NCI-H510A treated with DMSO at 0.1 percent for 48 hours (cell line): ENCODE data around the gene NCBP2L.

ENCODE experiments used
- DNase-seq: peaks from one replicate; lab custom pipeline; 2025; lab: John Stamatoyannopoulos, UW

Gene NCBP2L

DNA sequence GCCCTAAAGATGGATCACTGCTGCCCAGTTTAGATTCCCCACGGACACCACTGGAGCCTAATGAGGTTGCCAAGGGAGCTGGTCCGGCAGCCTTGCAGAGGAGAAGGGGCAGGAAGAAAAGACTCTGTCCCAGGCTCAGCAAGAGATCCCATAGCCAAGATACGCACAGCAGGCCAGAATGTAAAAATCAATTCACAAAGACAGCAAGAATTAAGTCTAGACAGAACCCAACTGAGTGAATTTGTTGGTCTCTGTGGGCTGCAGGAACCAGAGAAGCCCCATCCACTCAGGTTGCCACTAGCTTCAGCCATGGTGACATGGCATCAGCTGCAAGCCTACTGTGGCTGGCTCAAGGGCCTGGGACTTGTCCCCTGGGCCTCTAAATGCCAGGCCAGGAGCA is 24.8 kb upstream of the NCBP2L start:
- no peak for DNase-seq

DNA sequence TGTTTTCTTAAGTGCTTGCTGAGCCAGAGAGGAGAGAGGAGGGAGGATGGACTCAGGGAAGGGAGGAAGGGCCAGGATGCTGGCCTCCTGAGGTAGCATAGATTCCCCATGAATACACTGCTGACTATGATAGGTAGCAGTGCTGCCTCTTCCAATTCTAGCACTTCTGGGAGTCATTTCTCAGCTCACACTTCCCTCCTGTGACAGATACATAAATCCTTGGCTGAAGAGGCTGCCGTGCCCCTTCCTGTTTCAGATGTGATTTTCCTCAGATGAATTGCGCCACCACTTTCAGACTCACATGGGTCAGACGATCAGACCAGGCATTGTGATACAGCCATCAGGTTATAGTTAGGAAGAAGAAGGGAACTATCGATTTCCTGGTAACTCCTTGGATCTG is 24.3 kb upstream of the NCBP2L start:
- peak; percentile 32 for DNase-seq

DNA sequence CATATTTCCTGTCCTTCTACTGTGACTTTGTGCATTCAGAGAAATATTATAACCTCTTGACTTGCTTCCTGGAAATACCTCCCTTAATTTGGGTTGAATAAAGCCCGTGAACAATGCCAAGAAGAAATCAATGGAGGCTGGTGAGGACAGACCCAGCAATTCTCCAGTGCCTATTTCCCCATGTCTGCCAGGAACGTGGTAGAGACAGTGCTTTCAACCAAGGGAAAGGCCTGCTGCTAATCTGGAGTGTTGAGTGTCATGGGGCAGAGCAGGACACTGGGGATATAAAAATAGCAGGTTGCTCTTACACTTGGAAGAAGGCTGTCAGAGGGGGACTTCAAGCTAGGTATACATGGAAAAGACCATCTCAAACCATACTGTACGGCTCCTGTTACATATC is 21.8 kb upstream of the NCBP2L start:
- DNase-seq = no peak

DNA sequence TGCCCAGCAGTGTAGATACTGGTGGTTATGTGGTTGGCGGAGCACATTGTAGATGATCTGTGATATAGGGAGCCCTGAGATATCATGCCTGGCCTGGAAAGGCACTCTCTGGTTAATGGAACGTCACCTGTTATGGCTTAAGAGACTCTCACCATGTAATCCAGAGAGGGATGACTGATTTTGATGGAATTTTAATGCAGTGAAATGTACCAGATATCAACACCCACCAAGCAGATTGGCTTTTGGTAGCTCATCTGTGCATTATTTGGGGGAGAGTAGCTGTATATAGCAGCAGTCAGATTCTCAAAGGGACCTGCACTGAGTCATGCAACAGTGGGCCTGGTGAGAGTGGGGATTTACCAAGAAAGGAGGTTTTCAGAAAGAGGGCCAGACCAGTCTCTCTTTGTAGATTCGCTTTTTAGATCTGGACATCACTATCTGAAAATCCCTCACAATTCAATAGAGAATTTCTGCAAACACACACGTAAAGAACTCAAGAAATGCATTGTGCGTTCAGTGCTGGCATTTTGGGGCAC is 19.2 kb upstream of the NCBP2L start:
- DNase-seq = no peak

DNA sequence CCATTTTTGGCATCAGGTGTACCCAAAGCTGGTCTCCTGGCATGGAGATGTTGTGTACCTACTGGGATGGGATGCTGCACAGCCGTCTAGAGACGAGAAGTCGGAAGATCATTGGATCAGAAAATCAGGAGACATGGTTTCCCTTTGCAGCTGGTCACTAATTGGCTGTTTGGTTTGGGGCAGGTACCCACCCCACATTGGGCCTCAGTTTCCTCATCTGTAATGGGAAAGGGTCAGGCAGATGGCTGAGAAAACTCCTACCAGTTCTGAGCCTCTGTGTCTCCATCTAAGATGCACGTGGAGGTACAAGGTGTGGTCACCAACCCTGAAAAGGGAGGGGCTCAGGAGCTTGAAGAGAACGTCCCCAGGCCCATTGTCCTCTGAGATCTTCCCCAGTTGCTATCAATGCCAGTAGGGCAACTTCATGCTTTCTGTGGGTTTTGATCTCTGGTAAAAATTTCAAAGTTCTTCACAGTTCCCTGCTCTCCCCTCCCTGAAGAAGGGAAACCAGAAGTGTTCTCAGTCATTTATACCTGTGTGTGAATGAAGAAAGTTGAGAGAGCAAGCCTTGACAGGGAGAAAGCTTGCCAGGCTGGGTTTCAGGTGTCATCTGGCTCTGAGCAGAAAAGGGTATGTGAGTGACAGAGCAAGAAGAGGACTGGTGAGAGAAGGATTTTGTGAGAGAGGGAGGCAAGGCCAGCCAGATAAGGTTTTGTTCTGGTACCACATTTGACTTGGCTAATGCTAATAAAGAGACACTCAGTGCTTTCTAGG is 17.0 kb upstream of the NCBP2L start:
- no peak for DNase-seq

DNA sequence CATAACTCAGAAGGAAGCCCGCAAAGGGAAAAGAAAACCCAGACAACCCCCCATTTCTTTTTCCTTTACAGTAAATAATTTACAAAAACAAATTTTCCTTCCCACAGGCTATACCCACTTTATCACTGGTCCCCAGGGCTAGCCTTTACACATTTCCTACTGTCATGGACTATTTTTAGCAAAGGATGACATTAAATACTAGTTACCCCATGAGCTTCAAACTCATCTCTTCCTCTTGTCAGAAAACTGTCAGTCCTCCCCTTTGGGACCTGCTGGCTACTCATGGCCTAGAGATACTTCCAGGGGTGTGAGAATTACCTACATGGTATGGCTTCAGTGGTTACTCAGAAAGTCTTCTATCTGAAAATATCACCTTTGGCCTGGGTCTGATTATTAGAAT is 13.9 kb upstream of the NCBP2L start:
- DNase-seq = no peak

DNA sequence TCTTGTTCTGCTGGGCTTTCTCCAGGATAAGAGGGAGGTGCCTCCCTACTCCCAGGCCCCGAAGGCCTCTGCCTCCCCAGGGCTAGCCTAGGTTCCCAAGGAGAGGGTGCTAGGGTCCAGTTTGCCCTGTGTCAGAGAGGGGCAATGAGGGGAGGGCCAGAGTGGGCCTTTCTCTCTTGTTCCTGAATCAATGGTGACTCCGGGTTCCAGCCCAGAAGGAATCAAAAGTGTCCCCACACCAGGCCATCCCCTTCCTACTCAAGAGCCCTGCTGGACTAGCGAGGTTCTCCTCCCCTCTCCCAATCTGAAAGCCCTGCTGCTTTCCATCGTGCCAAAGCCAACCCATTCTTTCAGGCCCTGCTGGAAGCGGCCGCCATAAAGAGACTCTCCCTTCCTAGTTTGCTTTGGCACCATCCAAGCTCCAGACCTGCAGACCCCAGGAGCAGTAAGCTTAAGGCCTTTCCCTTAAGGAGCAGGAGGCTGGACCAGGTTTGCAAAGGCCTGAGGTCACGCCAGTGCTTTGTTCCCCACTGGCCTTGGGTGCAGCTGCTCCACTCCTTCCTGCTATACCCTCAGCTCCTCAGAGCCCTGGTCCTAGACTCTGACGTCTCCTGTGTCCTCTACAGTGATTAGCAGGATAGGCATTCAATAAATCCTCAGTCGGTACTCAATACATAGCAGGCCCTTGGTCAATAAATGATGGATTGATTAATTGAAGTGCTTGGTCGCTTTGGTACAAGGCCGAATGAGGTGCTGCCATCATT is 12.5 kb upstream of the NCBP2L start:
- DNase-seq = no peak

DNA sequence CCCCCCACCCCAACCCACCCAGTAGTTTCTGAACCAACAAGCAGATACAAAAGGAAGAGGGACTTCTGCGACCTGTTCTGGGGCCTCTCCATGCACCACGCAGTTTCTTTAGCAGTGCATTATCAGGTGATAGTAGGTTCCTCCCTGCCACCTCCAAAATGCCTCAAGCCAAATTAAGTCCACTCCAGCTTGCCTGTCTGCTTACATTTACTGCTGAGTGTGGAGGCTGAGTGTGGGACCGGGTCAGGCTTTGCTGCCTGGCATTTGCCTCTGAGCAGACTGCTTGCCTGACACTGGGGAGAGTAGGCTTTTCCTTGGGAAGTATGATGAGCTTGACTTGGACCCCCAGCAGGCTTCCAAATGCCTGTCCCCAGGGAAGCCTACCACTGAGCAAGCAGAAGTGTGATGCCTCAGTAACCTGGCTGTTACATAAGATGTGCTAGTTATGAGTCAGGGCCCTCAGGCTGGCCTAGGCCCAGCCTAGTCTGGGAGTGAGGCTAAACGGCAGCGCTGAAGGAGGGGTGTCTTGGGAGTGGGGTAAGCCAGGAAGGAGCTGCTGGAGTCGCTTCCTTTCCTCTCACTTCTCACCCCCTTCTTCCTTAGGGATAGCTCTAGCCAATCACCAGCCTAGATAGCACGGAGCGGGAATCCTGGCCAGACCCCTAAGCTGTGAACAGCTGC is 10.9 kb upstream of the NCBP2L start:
- no peak for DNase-seq

DNA sequence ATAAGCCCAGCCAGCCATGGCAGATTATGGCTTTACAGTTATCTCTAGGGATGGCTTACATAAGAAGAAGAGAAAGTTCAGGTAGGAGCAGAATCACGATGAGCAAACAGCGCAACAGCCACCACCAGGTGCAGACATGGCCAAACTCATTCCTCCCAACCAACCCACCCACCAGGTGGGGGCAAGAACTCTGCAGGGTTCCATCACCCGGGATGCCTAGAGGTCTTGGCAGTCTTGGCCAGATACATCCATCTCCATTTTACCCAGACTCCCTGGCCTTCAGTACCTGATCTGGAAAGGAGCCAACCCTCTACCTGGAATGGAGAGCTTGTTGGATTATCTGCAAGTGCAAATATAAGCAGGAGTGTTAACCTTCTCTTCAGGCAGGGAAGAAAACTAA is 9.5 kb upstream of the NCBP2L start:
- no peak for DNase-seq

DNA sequence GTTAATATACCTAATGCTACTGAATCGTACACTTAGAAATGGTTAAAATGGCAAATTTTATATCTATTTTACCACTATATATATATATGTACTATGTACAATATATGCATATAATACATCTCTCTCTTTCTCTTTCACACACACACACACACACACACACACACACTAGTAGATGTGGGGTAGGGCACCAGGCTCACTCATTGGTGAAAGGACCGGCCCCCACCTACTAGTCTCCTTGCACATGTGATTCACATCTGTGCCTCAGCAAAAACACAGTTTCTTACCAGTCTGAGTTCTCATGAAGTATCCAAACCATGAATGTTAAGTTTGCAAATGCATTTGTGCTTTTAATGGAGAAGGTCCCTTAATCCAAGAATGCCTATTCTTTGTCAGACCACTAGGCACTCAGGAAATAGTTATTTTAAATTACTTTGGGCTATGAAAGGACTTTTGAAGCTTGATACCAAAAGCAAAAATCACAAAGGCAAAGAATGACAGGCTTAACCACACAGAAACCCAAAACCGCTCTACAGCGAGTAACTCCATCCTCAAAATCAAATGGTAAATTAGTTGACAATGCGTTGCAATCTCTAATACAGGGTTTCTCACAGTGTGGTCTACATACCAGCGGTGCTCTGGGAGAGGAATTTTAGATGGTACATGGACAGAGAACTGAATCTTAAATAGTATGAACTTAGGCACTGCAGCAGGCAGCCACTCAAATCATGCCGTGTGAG is 7.8 kb upstream of the NCBP2L start:
- DNase-seq = no peak

DNA sequence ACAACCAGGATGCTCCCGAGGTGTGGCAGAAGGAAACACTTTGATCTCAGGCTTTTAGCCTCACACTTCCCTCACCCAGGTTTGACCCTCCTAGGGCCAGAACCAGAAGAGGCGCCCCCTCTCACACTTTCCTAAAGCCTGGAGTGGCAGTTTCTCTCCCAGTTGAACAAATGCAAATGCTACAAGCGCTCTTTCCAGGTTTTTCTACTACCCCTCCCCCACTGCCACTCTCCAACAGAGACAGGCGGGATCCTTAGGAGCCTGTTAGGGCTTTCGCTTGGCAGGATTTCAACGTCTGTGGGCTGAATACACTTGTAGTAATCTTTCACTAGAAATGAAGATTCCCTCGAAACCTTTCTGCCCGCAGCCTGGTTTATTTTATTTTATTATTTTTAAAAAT is 4.3 kb upstream of the NCBP2L start:
- no peak for DNase-seq

DNA sequence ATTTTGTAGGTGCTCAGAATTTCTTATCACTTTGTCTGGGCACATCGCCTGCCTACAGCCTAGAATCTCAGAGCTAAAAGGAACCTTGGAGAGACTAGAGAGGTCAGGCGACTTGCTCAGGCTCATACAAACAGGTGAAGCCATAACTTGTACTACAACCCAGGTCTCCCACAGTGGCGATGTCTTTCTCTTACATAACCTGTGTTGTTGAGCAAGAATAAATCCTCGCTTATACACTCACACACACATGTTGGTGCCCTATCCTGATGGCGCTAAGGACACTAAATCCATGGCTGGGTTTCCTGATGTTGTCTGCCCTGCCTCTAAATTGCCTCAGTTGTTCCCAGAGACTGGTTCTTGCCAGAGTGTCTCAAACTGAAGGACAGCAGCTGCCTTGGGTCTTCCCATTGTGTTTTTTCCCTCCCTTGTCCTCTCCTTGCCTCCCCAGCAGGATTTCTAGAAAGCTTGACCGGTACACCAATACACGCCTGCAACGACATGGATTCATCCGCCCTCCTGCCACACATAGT is 3.6 kb upstream of the NCBP2L start:
- no peak for DNase-seq

DNA sequence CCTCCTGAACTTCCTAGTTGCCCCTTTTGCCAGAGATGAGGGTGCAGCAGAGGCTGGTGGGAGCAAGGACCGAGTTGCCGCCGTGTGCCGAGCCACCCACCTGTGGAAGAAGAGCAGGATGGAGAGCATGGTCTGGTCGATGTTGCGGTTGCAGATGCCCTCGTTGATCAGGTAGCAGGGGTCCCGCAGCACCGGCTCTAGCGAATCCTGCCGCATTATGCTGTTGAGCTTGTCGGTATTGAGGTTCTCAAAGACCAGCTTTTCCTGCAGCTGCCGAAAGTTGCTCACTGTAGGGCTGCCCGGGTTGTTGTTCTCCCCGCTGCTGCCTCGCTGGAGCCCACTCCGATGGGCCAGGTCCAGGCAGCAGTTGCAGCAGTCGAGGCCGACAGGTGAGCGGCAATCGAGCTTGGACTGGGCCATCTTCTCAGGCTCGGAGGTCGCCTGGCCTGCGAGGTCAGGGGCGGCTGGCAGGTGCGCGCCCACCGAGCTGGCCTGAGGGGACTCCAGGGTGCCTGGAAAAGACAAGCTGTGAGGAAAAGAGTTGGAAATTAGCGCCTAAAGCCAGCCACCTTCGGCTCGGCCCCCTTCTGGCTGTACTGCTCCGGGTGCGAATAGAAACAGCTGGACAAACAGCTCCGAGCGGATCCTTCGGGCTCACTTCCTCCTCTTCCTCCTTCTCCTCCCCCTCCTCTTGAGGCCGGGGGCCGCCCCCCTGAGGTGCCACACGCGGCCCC is 2.4 kb upstream of the NCBP2L start:
- DNase-seq = no peak

DNA sequence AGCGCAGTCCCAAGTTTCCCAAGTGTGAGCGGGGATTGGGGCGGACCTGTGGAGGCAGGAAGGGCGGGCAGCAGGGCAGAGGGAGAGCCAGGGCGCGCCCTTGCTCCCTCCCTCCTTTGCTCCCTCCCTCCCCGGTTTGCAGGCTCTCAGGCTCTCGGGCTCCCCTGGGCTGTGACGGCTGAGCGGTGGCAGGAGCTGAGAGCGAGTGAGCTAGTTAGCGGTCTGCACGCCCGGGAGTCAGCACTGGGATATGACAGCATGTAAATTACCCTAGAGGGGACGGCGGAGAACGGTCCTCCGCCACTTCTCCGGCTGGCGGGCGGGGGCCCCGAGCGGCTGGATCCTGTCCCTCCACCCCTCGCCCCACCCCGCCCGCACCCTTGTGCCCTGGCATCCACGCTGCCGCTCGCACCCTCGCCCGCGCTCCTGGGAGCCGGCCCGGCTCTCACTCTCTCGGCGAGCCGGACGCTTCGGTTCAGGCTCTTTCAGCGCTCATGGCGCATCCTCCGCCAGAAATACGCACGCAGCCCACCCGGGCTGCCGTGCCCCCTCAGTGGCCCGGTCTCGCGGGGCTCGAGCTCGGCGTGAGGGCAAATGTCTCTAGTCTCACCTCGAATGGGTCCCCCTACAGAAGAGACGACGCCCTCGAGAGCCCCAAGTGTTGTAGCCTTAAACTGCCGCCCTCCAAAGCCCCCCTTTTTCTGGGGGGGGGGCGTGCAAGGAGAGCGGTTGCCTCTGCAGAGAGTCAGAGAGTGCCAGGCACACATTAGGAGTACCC is 1.6 kb upstream of the NCBP2L start, which contains the start of gene TSC22D3:
TSC22D3 (minus strand) TSS at position 54 of the 778 bp plus-strand sequence. CDS start 368 bp downstream, outside the sequence.
- DNase-seq = peak; percentile 66

DNA sequence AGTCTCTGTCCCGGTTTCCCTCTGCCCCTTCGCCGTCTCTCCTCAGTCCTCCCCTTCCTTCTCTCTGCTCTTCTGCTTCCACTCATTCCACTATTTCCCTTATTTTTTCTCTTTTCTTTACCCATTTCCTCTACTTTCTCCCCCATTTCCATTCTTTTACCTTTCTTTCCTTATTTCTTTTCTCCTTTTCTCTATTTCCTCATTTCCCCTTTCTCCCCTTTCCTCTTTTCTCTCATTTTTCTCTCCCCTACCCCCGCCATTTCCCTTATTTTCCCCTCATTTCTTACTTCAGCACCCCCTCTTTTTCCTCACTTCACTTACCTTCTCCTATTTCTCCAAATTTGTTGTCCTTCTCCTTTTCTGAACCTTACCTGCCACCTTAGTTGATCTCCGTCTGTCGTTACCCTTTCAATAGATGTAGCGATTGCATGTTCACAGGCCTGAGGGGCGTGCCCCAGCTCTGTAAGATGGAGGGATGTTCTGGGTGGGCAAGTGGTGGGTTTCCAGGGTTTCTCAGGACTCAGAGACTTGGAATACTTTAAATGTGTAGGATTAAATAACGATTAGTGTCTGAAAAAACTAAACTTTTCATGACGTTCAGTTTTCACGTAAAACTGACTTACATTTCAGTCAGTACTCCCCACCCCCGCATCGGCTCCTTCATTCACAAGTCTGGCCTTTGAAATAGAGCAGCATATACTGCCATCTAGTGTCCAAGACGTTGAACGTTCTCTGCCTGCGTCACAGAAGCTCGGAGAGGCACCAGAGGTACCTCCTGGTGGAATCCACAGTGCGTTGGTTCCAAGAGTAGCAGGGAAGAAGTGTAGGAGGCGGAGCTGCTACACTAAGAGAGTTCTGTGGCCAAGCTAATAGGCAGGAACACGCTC is 641 bp upstream of the NCBP2L start:
- DNase-seq = peak; percentile 84

DNA sequence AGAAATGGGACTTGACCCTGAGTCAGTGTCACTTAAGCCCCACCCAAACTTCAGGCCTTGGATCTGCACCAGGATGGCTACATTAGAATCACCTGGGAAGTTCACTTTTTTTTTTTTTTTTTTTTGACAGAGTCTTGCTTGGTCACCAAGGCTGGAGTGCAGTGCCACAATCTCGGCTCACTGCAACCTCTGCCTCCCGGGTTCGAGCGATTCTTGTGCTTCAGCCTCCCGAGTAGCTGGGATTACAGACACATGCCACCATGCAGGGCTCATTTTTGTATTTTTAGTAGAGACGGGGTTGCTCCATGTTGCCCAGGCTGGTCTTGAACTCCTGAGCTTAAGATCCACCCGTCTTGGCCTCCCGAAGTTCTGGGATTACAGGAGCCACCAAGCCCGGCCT is 3.0 kb downstream of the NCBP2L start:
- no peak for DNase-seq

DNA sequence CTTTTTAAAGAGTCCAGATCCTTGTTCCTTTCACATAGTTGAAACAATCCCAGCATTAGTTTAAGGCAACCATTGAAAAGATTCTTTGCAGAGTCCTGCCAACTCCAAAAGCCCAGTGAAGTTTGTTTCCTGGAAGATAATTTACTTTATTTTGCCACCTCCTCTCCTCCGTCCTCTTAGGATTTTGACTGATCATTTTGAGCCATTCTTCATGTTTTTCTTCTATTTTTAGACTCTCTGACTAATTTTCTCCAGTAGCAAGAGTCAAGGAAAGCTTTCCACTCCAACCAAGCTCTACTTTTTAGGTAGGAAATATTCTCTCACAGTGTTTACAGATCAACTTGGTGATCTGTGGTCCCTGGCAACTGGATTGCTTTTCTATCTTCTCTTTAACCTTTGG is 10.3 kb downstream of the NCBP2L start:
- no peak for DNase-seq

DNA sequence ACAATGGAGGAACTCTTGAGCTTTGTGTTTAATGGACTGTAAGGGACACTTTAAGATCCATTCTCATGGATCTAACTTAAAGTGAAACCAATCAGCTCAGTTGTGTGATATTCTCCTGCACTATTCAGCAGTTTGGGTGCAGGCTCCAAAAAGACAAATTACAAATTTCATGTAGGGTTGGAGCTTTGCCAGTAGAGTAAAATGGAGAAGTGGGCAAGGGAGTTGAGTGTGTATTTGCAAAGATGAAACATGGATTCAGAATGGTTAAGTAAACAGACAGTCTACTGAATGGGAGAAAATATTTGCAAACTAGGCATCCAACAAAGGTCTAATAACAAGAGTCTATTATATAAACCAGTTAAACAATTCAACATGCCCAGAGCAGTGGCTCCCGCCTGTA is 26.9 kb downstream of the NCBP2L start:
- DNase-seq = no peak

DNA sequence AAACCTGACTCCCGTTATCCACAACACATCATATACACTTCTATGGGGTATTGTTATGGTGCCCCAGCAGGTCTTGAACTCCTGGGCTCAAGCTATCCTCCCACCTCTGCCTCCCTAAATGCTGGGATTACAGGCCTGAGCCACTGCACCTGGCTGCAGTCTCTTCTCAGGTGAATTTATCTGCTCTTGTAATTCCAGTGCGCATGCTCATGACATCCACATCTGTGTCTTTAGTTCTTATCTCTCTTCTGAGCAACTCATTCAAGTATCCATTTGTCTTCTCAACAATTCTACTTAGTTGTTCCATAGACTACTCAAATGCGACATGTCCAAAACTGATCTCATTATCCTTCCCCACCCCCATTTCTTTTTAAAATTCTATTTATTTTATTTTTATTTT is 27.6 kb downstream of the NCBP2L start:
- no peak for DNase-seq
